ENCODE measurements around the gene AKAP8. TPM values are rescaled to one million over a fixed set of nuclear protein-coding genes. Genes with fewer than 3 reads are reported as not detected.

AKAP8 gene
- total and polyA plus RNA-seq, 2 experiments from 2014 or later: 13.4 to 14.6 TPM

DNA sequence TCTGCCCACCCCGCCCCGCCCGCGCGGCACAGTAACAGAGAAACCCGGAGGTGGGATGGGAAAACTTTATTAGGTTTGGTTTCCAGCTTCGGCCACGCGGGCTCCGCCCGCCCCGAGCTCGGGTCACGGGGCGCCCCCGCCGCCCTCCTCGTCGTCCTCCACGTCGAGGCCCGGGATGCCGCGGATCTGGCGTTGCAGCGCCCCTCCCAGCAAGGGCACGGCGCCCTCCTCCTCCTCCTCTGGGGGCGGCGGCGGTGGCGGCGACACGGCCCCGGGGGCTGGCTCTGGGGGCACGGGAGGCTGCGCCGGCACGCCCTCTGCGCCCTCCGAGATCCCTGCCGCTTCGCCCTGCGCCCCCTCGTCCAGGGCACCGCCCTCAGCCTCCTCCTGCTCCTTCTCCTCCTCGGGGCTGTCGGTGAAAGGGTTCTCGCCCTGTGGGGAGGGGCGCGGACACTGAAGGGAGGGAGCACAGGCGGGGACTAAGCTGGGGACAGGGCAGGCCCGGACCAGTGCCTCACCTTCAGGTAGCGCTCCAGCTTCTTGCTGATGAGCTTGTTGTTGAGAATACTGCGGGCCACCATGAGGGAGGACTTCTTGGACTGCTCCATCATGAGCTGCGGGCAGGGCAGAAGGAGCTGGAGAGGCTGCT lies 536 bp upstream of the AKAP8 start:
- no peaks in the 10 kb centered on the region for H4K20me1 ChIP-seq (ENCODE audit: insufficient read depth)
- no peaks in the 10 kb centered on the region; the same call in 1 of the 2 replicates for H3K36me3 ChIP-seq (ENCODE audit: low read depth)
- H3K4me1 ChIP-seq (ENCODE audit: insufficient read depth): peaks cover 14% of the 10 kb centered on the region
- no peaks in the 10 kb centered on the region for H3K9me2 ChIP-seq (ENCODE audit: insufficient read depth)
- H3K79me2 ChIP-seq (ENCODE audit: insufficient read depth): peaks cover 61% of the 10 kb centered on the region
- H2AFZ ChIP-seq: peak overlapping the region; percentile 63
- in situ Hi-C loops (cut with MboI): no loop called here
- DNase-seq: peak; percentile 63
- no peaks in the 10 kb centered on the region for H3K9me3 ChIP-seq (ENCODE audit: low read depth)
- peak overlapping the region; percentile 65 for H3K4me2 ChIP-seq (ENCODE audit: unreplicated experiment)
- peak overlapping the region; percentile 87 for H3K9ac ChIP-seq
- H3F3A ChIP-seq (ENCODE audit: insufficient read depth): peaks cover 47% of the 10 kb centered on the region
- TF ChIP-seq EZH2 (IDR thresholded peaks at IDR 0.05; ENCODE audit: insufficient read depth, poor library complexity, severe bottlenecking): no peak
- peak overlapping the region; percentile 79 for H3K4me3 ChIP-seq
- H3K27me3 ChIP-seq (replicated peaks; ENCODE audit: insufficient read depth): no peaks in the 10 kb centered on the region
- peak overlapping the region; percentile 84 for H3K27ac ChIP-seq
- WGBS, 2 experiments (ENCODE audit: low coverage in 1 of 2, low lambda C conversion rate in 2 of 2, missing lambda C conversion rate in 2 of 2): 1 to 3% methylated on average over 37 to 44 of the region's 56 CpGs

DNA sequence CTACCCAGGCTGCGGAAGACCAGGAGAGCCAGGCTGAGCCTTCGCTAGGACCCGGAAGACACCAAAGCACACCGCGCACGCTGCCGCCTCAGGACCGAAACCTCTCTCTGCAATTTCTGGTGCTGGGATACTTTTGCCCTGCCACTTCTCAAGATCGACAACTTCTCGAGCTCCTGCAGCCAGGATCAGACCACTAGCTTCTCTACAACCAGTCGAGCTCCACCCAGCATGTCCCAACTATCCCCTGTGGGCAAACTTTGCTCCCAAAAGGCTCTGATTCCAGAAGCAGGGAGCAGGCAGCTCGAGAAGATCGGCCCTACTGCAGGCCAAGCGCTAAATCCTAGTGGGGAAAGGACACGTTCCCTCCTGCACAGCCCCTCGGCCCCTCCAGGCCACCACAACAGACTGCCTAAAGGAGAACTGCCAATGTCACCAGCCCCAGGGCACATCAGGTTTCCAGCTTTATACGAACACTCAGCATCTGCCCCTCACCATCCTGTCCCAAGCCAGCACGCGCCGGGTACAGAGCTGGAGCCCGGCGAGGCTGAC lies 979 bp downstream of the AKAP8 start:
- Histone ChIP-seq H2AFZ (peak overlapping the region; percentile 42), H3K9me2 (ENCODE audit: insufficient read depth) (no peaks in the 10 kb centered on the region), H3K4me2 (ENCODE audit: unreplicated experiment) (peak overlapping the region; percentile 97), H3F3A (ENCODE audit: insufficient read depth) (peaks cover 47% of the 10 kb centered on the region), H3K4me1 (ENCODE audit: insufficient read depth) (peaks cover 14% of the 10 kb centered on the region), H3K27ac (peak overlapping the region; percentile 87), H3K9me3 (ENCODE audit: low read depth) (no peaks in the 10 kb centered on the region), H3K36me3 (ENCODE audit: low read depth) (no peaks in the 10 kb centered on the region; the same call in 1 of the 2 replicates), H3K9ac (peak overlapping the region; percentile 96), H3K79me2 (ENCODE audit: insufficient read depth) (peaks cover 69% of the 10 kb centered on the region), H4K20me1 (ENCODE audit: insufficient read depth) (no peaks in the 10 kb centered on the region), H3K27me3 (replicated peaks; ENCODE audit: insufficient read depth) (no peaks in the 10 kb centered on the region), H3K4me3 (peak overlapping the region; percentile 93)
- 0 to 1% methylated on average over 17 to 22 of the region's 22 CpGs for WGBS, 2 experiments (ENCODE audit: low coverage in 1 of 2, low lambda C conversion rate in 2 of 2, missing lambda C conversion rate in 2 of 2)
- no peak for TF ChIP-seq EZH2phosphoT487 (IDR thresholded peaks at IDR 0.05; ENCODE audit: insufficient read depth, low read depth)
- TF ChIP-seq EZH2 (IDR thresholded peaks at IDR 0.05; ENCODE audit: insufficient read depth, poor library complexity, severe bottlenecking): no peak
- in situ Hi-C loops (cut with MboI): no loop called here
- DNase-seq: peak; percentile 82

DNA sequence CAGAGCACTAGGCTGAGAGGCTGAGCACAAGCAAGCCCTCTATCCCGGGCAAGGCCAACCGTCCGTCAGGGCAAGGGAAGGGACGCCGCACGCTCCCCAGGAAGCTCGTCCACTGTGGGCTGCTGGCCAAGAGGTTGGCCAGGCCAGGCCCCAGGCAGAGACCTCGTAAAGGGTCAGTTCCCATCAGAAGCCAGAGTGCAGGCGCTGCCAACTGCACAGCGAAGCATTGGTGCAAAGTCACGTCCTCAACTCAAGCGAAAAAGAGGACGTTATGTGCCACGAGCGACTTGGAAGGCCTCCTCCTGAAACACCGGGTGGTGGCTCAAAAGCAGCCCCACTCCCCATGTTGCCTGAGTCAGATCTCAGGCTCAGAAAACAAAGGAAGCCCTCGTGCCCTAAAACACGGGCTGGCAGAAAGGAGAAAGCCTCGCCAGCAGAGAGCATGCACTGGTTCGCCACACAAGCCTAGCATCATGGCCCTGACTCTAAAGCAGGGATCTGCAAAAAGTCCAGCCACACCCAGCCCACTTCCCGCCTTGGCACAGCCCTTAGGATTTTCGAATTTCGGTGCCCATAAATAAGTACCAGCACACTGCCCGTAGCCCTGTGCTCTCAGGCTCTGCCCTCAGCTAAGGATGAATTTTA lies 4.7 kb downstream of the AKAP8 start:
- TF ChIP-seq EZH2 (IDR thresholded peaks at IDR 0.05; ENCODE audit: insufficient read depth, poor library complexity, severe bottlenecking): no peak
- TF ChIP-seq EZH2phosphoT487 (IDR thresholded peaks at IDR 0.05; ENCODE audit: insufficient read depth, low read depth): no peak
- no peaks in the 10 kb centered on the region; the same call in 1 of the 2 replicates for H4K20me1 ChIP-seq (ENCODE audit: insufficient read depth)
- H3K4me1 ChIP-seq (ENCODE audit: insufficient read depth): peaks cover 10% of the 10 kb centered on the region
- no peaks in the 10 kb centered on the region for H3K27me3 ChIP-seq (replicated peaks; ENCODE audit: insufficient read depth)
- H3K9me2 ChIP-seq (ENCODE audit: insufficient read depth): no peaks in the 10 kb centered on the region
- H3K36me3 ChIP-seq (ENCODE audit: low read depth): peaks cover 23% of the 10 kb centered on the region
- in situ Hi-C loops (cut with MboI): no loop called here
- no peak overlapping the region for H3K4me3 ChIP-seq
- no peaks in the 10 kb centered on the region for H3K9me3 ChIP-seq (ENCODE audit: low read depth)
- H3K4me2 ChIP-seq (ENCODE audit: unreplicated experiment): no peak overlapping the region
- H3K27ac ChIP-seq: no peak overlapping the region
- H3K9ac ChIP-seq: no peak overlapping the region
- H3K79me2 ChIP-seq (ENCODE audit: insufficient read depth): peaks cover 94% of the 10 kb centered on the region
- 76 to 79% methylated on average over 24 of the region's 24 CpGs for WGBS, 2 experiments (ENCODE audit: low coverage in 1 of 2, low lambda C conversion rate in 2 of 2, missing lambda C conversion rate in 2 of 2)
- peaks cover 19% of the 10 kb centered on the region for H3F3A ChIP-seq (ENCODE audit: insufficient read depth)
- no peak for DNase-seq
- H2AFZ ChIP-seq: no peak overlapping the region

DNA sequence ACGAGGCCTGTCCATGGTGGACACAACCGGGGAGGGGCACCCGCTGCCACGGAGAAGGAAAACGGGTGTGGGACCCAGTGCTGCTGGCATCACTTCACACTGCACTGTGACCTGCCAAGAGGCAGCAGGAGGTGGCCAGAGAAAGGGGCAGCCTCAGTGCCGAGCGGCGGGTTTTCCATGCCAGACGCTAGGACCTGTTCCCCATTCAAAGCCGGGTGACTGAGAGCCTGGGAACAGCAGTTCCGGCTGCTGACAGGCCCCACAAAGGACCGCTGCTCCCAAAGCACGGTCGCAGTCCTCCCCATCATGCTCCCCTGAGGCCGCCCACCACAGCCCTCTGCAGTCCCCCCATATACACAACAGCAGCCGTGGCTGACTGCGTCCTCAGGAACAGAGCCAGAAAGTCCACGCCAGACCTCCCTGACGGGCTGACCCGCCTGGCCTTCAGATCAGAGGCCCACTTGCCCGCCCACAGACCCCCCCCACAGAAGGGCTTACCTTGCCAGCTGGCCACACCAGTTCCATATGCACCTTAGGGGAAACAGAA lies 5.4 kb downstream of the AKAP8 start:
- H3K79me2 ChIP-seq (ENCODE audit: insufficient read depth): peaks cover 95% of the 10 kb centered on the region
- no peak overlapping the region for H2AFZ ChIP-seq
- no peak overlapping the region for H3K27ac ChIP-seq
- H3K4me1 ChIP-seq (ENCODE audit: insufficient read depth): peaks cover 10% of the 10 kb centered on the region
- H3K4me2 ChIP-seq (ENCODE audit: unreplicated experiment): no peak overlapping the region
- no peaks in the 10 kb centered on the region for H3K9me2 ChIP-seq (ENCODE audit: insufficient read depth)
- no peaks in the 10 kb centered on the region for H3K9me3 ChIP-seq (ENCODE audit: low read depth)
- H3K27me3 ChIP-seq (replicated peaks; ENCODE audit: insufficient read depth): no peaks in the 10 kb centered on the region
- peaks cover 23% of the 10 kb centered on the region for H3K36me3 ChIP-seq (ENCODE audit: low read depth)
- no peak for TF ChIP-seq EZH2phosphoT487 (IDR thresholded peaks at IDR 0.05; ENCODE audit: insufficient read depth, low read depth)
- TF ChIP-seq EZH2 (IDR thresholded peaks at IDR 0.05; ENCODE audit: insufficient read depth, poor library complexity, severe bottlenecking): no peak
- H3K9ac ChIP-seq: no peak overlapping the region
- 70% methylated on average over 20 to 21 of the region's 21 CpGs for WGBS, 2 experiments (ENCODE audit: low coverage in 1 of 2, low lambda C conversion rate in 2 of 2, missing lambda C conversion rate in 2 of 2)
- no peak overlapping the region for H3K4me3 ChIP-seq
- H3F3A ChIP-seq (ENCODE audit: insufficient read depth): peaks cover 19% of the 10 kb centered on the region
- DNase-seq: no peak
- in situ Hi-C loops (cut with MboI): no loop called here
- H4K20me1 ChIP-seq (ENCODE audit: insufficient read depth): no peaks in the 10 kb centered on the region; the same call in 1 of the 2 replicates
